Stimulated activated CD4-positive, alpha-beta T cell treated with anti-CD3 and anti-CD28 coated beads, TNF-alpha, amount 100 ng/mL, for 1 hour (primary cell): ENCODE data around the gene C1orf174.
"Not testable (repeated sequence)": the region's sequence is repeated elsewhere in the genome, so short reads cannot be mapped to it uniquely, and the experiment has no call there.

ENCODE experiments used
- DNase-seq, 3 donors: peaks; one replicate each; pipeline ENCODE4 v3.0.0-alpha.2; 2020; ENCODE audit warnings: low read depth in 3 of 3, low spot score in 1 of 3

C1orf174 gene

DNA sequence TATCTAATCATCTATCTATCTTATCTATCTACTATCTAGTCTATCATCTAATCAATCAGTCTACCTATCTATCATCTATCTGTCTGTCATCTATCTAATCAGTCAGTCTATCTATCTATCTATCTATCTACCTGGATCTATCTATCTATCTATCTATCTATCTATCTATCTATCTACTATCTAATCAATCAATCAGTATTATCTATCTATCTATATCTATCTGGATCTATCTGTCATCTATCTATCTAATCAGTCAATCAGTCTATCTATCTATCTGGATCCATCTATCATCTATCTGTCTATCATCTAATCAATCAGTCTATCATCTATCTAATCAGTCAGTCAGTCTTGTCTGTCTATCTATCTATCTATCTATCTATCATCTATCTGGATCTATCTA is 26.9 kb upstream of the C1orf174 start:
- no peak for DNase-seq

DNA sequence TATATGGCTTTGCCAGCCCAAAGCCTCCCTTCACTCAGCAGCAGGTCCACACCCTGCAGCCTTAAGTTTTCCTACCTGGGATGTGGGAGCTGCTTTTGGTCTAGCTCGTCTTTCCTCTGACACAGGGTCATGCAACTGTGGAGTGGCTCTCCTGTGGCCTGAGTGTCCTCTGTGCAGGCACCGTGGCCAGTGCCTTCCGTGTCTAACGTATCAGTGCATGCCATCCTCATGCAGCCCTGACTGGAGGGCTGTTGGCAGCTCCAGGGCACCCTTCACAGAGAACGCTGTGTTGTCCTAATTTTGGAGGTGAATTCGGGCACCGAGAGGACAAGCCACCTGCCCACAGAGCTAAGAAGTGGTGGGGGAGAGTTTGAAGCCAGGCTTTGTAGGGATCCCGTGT is 25.7 kb upstream of the C1orf174 start:
- no peak for DNase-seq

DNA sequence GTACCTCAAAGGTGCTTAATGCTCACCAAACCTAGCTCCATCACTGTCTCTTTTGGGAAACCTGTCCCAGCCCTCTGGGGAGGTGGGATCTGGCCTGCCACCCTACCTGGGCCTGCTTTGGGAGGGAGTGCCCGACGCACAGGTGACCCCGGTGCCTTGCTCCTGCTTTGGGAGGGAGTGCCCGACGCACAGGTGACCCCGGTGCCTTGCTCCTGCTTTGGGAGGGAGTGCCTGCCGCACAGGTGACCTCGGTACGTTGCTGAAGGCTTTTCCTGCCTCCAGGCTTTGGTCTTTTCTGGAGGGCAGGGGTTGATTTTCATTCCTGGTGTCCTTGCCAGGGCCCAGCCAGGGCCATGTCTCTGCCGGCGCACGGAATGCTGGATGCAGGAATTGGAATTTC is 25.2 kb upstream of the C1orf174 start:
- DNase-seq = no peak

DNA sequence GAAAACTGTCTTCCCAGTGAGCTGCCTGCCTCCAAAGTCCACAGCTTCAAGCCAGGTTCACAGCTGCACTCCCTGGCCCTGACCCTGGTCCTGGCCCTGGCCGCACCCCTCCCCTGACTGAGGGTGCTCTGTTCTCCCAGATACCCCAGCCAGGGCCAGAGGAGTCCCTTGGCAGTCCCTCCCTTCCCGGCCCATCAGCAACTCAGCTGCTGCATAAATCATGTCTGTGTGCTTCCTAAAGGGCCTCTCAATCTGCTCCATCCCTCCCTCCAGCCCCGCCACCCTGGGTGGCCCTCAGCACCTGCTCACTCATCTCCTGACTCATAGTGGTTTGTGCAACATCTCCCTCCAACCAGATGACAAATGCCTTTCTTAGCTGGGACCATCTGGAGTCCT is 24.8 kb upstream of the C1orf174 start:
- DNase-seq = no peak

DNA sequence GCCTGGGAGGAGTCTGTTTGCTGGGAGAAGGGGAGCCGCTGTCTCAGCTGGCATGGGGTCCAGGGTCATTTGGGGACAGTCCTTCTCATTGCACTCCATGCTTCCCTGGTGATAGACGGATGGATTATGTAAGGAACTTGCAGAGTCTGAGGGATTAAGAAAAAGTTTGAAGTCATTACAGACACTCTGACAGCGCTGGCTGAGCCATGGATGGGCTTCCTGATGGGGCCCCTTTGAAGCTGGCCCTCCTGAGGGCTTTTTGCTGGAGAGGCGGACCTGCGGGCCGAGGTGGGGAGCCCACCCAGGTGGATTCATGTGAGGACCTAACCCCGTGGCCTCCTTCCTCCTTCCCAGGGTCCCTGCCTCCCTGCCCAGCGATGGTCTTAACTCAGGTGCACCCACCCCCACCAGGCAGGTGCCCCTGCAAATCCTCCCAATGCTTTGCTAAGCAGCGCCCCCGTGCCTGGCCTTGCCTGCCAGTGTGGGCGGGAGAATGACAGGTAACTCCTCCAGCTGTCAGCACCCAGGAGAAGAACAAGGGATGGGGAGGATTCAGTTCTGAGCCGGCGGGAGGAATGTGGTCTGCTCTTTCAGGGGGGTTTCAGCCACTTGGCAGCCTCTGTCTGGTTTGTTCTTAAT is 24.2 kb upstream of the C1orf174 start:
- no peak for DNase-seq

DNA sequence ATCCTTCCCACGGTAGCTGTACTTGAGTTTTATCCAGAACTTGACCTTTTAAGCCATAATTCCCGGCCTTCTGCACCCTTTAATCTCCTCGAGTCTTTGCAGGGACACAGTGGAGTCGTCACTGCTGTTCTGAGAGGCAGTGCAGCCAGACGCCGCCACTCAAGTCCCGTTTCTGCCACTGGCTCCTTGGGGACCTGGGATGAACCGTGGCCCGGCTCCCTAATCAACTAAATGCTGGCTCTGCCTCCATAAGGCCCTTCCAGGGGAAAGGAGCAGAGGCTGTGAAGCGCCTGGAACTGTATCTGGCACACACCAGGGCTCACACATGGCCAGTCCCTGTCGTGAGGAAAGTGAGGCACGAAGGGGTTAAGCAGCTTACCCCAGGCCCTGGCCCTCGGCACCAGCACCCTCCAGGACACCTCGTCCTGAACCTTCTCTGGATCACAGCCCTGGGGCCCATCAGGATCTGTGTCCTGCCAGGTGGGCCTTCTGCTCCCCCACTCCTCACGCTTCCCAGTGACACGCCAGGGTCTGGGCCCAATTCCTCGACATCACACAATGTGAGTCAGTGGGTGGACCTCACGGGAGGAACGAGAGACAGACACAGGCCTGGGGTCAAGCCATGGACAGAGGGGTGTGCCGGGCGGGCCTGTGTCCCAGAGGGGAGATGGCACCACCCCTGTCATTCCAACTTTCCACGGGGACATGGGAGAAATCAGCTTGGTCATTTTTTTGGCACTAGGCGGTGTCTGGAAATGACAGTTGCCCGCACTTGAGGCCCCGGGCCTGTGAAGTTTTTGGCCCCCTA is 23.5 kb upstream of the C1orf174 start:
- no peak for DNase-seq

DNA sequence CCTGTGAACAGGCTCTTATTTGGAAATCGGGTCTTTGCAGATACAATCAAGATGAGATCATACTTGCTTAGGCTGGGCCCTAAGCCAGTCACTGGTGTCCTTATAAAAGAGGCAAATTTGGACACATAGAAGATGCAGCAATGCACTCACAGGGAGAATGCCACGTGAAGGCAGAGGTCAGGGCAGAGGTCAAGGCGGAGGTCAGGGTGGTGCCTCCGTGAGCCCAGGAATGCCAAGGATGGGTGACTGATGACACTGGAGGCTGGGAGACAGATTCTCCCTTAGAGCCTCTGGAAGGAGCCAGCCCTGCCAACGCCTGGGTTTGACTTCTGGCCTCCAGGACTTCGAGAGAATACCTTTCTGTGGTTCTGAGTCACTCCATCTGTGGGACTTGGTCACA is 22.8 kb upstream of the C1orf174 start:
- no peak for DNase-seq

DNA sequence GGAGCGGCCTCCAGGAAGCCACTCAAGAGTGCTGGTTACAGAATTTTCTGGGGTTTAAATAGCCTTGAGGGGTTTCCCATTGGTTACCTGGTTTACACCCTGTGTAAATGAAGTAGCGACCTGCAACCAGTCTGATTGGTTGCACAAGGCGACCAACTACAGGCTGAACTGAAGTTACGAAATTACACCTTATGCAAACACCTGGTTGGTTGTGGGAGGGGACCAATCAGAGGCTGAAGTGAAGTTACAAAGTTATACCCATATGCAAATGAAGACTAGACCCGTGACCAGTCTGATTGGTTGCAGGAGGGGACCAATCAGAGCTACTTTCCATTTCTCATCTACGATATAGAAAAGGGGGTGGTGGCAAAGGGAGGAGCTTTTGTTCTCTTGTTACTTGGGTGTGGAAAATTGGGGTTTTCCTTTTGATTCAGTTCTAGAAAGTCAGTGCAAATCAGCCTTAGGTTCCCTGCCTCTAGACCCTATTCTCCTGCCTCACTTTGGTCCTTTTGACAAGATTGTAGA is 22.2 kb upstream of the C1orf174 start:
- DNase-seq = no peak

DNA sequence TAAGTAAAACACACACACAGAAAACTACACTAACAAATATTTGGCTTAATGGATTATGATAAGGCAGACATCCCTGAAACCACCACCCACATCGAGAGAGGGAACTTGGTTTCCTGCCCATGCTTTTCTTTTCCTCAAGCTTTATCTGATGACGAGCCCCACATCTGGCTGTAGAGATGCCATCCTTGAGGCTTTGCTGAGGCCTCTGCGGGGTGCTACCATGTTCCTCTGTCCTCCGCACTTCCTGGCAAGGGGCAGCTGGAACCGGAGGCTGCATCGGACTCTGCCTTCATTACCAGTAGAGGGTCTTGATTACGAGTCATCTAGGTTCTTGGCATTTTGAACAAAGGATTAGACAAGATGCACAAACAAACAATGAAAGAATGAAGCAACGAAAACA is 21.7 kb upstream of the C1orf174 start:
- DNase-seq = no peak

DNA sequence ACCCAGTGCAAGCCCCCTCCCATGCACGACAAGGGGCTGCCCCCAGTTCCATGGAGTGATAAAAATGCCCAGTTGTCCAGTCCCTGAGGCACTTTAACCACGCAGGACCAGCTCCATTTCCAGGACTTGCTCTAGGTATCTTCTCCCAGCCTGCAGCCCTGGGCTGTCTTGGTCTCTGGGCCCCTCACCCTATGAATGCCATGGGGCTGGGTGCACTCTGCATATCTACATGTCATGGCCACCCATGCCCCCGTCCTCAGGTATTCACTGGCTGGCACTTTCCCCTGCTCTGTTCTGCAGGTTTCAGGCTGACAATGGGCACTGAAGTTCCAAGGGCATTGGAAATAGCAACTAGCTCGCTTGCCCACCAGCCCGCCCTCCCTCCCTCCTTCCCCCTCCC is 19.6 kb upstream of the C1orf174 start:
- no peak for DNase-seq

DNA sequence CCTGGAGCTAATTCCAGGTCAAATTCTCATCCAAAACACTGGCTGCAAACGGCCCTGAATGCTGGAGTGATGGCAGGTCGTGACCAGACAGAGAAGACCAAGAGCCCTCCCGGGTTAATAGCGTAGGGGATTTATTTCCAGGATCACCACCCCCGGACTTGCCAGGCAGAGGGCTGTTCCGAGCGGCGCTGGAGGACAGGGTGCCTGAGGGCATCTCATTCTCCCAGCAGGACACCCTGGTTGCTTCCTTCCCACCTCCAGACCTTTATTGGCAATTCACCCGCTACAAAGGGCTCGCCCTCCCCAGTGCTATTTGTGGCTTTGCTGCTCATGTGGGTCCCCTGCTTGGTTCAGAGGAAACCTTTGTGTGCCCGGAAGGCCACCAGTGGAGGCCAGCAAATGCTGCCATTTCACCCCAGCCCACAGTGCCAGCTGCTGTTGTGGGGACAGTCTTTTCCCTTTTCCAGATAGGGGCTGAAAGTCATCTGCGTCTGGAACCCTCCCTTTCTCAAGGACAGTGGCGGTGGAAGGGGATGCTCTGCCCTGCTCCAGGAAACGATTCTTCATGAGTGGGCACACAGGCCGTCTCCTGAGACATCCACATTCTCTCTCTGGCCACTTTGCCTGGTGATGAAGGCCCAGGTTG is 19.0 kb upstream of the C1orf174 start:
- DNase-seq = no peak

DNA sequence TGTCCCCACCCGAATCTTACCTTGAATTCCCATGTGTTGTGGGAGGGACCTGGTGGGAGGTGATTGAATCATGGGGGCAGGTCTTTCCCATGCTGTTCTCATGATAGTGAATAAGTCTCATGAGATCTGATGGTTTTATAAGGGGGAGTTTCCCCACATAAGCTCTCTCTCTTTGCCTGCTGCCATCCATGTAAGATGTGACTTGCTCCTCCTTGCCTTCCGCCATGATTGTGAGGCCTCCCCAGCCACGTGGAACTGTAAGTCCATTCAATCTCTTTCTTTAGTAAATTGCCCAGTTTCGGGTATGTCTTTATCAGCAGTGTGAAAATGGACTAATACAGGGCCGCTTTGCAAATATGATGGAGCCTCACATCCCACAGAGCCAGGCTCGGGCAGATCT is 18.3 kb upstream of the C1orf174 start:
- not testable (repeated sequence) for DNase-seq

DNA sequence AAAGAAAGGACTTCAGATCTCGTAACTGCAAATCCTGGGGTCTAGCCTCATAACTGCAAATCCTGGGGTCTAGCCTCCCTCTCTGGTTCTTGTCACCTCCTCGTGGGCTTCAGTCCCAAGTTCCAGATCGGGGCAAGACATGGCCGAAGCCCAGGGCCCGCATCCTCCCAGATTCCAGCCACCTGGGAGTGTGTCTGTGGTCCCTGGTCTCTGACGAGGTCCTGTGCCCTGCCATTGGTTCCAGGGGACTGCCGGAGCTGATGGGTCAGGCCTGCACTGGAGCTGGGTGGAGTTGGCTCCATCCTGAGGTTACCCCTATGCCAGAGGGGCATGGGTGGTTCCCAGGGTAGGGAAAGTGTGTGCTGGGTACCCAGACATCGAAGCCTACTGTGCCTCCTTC is 17.7 kb upstream of the C1orf174 start:
- DNase-seq = no peak

DNA sequence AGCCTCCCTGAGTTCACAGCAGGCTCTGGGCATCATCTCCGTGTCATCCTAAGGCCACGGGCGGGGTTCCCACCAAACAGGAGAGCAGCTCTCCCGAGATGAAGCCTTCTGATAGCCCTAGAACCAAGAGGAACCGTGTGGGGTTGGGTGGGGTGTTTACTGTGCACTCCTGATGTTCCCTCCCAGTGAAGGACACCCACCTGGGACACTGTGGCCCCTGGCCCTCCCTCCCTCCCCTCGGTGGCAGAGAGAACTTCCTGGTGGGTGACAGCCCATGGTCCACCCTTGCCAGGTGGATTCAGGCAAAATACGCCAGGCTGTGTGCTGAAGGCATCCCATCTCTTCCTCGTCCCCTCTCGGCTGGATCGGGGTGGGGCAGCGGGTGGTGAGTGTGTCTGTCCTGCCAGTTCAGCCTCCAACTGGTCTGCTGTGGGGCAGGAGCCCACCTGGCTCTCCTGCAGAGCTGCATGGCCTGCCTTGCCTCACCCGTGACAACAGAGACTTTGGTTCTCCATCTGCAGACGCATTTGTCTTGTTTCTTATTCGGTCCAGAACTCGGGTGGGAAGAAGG is 15.6 kb upstream of the C1orf174 start:
- DNase-seq = no peak

DNA sequence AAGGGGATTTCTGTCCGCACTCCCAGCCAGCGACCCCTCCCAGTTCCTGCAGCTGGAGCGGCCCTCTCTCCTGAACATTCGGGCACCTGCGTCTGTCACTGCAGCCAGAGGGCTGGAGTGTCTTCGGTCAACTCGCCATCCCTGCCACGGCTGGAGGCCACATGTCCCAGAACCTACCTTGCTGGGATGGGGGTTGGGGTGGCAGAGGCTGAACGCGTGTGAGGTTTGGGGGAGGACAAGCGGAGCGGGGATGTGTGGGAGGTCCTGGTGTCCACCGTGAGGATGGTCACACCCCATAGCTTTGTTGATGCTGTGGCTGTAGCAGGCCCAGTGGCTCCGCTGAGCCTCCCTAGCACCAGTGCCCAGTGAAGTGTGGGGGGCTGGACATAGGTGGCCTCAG is 14.8 kb upstream of the C1orf174 start:
- no peak for DNase-seq

DNA sequence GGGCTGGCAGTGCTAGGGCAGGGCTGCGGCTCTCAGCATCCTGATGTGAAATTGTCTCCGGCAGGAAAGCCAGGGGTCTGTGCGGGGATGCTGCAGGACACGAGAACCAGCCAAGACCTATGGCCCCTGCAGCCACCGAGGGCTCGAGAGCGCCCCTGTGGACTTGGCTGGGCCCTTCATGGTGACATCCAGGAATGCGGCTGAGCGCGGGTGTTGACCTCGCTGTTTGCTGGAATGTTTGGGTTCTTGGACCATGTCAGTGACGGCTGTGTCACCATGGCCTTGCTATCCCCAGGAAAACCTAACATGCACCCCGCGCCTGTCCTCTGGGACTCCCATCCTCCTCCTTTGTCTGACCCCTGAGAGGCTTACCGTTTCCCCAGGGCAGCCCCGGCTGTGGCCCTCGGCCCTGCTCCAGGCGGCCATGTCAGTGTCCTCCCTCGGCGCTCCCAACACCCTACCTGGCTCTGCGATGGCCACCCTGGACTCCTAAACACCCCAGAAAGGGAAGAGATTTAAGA is 14.3 kb upstream of the C1orf174 start:
- no peak for DNase-seq

DNA sequence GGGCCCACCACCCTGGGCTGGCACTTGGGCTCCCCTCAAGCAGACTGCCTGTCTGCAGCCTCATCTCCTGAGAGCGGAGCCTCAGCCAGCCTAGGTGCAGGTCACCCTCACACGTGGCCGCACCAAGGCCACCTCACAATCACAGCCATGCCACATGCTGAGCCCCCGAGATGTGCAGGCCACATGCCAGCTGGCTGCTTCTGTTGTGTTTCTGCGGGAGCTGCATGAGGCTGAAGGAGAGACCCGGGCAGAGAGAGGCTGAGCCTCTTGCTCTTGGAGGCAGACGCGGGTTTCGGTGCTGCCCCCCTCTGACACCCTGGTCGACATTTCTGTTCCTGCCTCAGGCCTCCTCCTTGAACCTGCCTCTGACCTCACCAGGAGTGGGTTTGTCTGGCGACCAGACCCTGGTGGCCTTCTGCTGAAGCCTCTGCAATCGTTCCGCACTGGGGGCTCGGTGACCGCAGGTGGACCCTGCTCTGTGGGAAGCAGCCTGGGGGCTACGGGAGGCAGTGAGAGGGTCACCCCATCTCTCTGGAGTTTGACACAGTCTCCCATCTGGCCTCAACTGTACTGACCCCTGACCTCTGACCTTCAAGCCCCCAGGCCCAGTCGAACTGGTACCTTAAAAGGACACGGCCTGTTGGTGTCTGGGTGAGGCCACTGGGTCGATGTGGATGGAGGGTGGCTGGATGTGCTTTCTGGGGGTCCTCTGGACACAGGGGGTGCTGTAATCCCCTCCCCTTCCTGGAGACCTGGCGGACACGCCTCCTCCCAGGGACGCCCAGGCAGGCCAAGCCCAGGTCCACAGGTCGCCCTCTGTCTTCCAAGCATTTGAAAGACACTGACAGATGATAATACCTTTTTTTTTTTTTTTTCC is 13.0 kb upstream of the C1orf174 start:
- DNase-seq = no peak

DNA sequence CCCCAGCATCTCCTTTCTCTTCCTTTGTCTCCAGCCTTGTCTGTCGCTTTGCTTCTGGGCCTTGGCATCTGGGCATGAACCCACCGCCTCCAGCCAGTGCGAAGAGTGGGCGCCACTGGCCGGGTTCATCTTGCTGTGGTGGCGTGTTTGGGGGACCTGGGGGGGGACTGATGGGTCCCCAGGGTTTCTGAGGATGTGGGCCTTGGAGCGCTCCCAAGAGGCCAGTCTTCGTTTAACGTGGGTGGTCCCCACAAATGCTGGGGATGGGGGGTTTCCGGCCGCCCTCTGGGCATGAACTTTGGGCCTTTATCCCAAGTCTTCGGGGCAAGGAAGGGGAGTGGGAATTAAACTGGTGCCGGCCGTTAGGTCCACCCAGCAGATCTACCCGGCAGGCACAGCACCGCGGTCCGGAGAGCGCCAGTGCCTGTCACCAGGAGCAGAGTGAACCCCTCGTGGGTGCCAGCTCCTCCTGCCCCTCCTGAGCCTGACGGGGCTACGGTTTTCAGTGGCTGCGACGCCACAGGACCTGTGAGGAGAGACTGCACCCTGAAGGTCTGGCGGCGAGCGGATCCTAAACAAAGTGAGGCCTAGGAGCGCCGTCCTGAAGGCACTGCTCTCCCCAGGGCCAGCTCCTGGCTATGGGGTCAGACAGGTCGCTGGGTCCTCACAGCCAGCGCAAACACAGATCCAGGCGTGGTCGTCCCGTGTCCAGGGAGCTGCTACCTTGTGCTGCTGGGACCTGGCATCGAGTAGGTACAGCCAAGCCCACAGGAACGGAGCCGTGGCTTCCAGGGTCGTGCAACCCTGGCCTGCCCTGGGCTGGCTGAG is 12.1 kb upstream of the C1orf174 start:
- DNase-seq = no peak
